HPDE6-E6E7 (cell line): ENCODE results near the gene KIAA1671.
A peak's percentile ranks its signal among the peaks of the same experiment; 100 is the strongest.
"Not testable (repeated sequence)": the region's sequence is repeated elsewhere in the genome, so short reads cannot be mapped to it uniquely, and the experiment has no call there.

Source experiments
- DNase-seq: peaks from one replicate; pipeline ENCODE4 v3.0.0; 2011; ENCODE audit warnings: missing footprints; ENCODE audit errors: extremely low spot score

The KIAA1671 gene

DNA sequence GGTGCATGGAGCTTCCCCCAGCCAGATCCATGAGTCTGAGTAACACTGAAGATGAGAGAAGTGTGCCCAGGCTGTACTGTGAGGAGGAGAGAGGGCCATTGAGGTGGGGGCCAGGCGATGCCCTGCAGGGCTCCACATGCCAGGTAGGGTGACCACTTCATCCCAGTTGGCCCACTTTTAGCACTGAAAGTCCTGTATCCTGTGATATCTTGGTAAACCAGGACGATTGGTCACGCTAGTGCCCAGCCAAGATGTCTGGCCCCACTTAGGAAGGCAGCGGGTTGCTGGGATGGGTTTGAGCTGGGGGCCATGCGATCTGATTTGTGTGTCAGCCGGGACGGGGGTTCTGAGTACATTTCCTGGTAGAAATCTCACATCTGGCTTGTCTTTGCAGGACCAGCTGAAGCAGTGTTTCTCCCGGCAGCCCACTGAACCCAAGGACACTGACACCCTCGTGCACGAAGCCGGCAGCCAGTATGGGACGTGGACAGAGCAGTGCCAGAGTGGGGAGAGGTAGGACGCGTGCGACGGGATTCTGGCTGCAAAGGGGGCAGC is 218.0 kb downstream of the KIAA1671 start:
- no peak for DNase-seq

DNA sequence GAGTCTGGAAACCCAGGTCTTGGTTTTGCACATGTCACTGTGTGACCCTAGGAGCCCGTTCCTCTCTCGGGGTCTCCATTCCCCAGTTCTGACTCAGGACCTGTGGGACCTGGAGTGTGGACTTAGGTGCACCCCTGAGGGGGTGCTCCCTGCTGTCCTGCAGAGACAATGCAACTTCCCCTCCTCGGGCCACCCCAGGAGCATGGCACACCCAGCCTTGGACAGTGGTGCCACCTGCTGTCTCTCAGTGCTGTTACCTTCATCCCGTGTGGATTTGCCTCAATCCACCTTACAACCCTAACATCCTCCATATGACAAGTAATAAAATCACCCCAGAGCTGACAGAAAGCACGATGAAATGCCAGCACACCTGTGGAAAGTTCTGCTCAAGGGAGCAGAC is 219.6 kb downstream of the KIAA1671 start:
- no peak for DNase-seq

DNA sequence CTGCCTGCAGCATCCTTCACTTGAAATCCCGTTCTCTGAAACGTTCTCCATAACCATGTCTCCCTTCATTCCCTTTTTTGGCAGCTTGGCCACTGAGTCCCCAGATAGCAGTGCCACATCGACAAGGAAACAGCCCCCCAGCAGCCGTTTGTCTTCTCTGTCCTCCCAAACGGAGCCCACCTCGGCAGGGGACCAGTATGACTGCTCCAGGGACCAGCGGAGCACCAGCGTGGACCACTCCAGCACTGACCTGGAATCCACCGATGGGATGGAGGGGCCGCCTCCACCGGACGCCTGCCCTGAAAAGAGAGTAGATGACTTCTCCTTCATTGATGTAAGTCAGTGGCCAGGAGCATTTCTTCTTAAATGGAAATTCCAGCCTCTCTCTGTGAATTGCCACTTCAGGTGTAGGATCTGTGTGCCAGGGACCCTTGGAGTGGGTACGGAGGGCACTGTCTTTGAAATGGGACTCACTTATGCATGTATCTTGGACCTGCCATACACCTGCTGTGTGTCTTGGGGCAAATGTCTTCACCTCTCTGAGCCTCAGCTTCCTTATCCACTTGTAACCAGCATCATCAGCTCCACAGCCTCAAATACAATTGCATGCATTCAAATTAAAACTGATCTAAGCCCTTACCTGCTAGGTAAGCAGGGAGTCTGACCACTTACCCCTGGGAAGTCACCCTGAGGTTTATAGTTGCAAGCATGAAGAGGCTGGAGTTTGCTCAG is 221.8 kb downstream of the KIAA1671 start:
- DNase-seq = no peak

DNA sequence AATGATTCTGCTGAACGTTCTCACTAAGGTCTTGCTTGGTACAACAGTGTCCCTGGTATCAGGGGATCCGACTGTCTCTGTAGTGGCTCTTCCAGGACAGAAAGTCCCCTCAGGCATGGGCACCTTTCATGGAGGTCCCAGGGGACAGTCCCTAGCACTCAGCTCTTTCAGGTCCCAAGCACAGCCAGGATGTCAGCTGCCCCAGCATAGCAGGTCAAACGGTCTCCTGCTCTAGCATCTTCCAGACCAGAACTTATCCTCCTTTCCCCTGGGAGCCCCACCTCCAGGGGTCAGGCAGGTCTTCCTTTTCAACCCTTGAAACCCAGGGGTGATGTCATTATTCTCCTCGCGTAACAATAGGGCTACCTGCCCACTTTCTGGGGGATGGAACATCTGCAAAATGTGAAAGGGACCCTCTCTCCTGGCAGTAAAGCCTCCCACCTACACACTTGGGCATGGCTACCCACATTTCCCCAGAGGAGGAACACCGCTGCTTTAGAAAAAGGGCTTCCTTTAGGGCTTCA is 222.4 kb downstream of the KIAA1671 start:
- no peak for DNase-seq

DNA sequence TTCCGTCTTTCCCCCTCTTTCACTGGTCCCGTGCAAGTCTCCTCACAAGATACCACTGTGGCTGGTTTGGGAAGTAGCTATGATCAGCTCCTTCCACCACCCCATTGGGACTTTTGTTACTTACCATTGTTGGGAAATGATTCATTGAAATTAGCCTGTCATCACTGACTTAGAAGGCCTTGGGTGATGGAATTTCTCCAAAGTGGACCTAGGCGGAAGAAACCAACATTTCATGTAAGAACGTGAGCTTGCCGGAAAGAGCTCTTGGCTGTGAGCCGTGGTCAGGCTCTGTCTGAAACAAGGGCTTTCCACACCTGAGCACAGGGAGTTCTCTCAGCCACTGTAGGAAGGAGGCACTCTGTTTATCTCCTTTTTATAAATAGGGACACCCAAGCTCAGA is 223.7 kb downstream of the KIAA1671 start:
- DNase-seq = peak; percentile 85

DNA sequence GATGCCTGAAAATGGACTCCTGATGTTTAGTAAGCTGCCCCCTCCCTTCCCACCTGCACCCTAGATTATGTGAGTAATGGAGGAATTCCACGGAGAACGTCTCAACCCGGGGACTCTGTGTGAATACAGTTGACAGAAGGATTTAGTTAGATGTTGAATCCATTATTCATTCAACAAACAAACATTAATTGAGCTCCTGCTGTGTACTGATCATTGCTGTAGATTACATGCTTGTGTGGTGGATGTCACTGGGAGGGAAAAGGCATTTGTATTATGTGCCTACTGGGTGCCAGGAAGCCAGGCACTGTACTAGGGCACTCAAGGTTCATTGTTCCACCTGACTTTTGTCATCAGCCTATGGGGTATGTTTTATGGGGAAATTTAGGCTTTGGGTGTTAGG is 224.3 kb downstream of the KIAA1671 start:
- DNase-seq = no peak

DNA sequence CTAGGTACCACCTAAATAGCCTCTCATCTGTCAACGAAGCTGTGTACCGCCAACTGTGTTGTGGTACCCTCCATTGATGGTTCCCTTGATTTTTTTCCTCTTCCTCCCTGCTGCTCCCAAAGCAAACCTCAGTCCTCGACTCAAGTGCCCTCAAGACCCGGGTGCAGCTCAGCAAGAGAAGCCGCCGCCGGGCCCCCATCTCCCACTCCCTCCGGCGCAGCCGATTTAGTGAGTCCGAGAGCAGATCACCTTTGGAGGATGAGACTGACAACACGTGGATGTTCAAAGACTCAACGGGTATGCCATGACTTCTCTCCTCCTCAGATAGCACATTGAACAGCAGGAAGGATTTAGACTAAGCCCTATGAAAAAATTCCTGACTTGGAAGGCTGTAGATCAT is 224.7 kb downstream of the KIAA1671 start:
- no peak for DNase-seq

DNA sequence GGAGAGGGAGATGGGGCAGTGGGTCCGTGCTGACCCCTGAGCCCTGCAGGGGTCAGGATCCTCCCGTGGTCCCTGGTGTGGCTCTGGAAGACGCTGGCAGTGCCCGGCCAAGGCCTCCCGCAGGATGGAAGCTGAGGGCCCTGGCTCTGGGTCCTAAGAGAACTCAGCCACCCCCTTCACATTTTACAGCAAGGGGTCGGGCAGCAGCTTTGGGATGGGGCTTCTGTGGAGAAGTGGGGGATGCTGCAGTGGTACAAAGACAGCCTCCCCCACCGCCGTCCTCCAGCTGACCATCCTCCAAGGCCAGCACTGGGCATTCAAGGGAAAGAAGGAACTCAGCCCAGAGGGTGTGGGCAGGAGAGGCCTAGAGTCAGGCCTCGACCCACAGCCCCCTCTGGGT is 225.4 kb downstream of the KIAA1671 start:
- DNase-seq = no peak

DNA sequence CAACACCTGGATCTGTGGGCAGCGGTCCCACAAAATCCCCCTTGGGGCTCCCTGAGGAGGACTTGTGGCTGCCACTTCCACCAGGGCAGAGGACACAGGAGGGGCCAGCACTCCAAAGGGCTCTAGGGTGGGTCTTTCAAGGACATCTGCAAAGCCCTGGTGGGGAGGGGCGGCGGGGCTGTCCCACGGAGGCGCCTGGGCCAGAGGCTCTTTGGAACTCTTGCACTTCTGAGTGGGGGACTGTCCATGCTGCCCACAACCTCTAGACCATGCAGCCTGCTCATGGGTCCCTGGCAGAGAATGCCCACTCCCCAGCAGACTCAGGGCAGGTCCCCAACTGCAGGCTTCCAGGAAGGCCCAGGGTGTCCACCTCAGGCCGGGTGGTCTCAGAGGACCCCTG is 225.8 kb downstream of the KIAA1671 start:
- DNase-seq = not testable (repeated sequence)

DNA sequence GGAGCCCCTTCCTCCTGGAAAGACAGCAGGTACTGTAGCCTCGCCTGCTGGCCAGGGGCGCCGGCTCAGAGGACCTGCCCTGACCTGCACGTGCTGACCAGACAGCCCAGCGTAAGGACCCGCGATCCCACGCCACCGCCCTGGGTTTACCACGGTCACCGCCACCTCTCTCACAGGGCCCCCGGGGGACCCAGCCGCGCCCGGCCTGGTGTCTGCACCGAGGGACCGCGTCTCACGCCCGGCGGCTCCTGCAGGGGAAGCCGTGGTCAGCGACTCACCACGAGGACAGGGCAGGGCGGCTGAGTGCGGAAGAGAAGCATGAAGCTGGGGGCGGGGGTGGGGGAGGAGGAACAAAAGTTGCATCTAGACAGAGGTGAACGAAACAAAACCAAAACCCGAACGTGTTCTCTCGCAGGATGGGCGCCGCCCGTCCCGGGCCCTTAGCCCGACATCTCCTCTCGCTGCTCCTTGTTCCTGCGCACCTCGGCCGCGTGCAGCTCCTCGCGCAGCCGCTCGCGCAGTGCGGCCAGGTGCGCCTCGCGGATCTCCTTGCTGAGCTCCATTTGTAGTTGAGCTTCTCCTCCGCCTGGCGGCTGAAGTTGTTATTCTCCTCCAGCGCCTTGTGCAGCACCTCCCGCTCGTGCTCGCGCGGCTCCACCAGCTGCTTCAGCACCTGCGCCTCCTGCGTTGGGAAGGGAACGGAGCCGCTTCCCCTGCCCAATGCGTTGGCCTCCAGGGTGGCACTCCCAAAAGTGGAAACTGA is 226.5 kb downstream of the KIAA1671 start:
- not testable (repeated sequence) for DNase-seq

DNA sequence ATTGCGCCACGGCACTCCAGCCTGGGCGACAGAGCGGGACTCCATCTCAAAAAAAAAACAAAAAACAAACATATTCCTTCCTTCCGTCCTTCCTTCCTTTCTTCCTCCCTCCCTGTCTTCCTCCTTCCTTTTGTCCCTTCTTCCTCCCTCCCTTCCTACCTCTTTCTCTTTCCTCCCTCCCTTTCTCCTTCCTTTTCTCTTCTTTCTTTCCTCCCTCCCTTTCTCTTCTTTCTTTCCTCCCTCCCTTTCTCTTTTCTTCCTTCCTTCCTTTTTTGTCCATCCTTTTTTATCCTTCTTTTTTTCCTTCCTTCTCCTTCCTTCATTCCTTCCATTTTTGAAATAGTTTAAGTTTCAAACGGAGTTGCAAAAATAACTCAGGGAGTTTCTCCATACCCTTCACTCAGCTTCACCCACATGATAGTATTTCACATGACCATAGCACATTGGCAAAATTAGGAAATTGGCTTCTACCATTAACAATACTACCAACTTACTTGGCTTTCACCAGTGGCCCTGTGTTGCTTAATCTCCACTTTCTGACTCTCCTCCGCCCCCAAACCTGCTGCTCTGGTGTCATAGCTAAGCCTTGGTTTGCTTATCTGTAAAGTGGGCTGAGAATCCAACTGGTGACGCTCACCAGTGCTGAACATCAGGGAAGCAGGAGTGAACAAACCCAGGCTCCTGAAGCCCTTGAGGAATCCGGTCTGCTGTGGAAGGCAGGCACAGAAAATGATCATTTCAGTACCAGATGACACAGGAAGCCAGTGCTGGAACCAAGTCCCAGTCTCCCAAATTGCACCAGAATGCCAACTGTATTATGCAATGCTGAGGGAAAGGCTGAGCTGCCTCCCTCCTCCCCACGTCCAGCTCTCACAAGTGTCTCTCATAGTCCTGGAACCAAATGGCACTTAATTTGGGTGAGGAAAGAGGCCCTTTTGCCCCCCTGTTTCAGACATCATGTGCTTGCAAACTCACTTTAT is 229.9 kb downstream of the KIAA1671 start:
- DNase-seq = no peak

DNA sequence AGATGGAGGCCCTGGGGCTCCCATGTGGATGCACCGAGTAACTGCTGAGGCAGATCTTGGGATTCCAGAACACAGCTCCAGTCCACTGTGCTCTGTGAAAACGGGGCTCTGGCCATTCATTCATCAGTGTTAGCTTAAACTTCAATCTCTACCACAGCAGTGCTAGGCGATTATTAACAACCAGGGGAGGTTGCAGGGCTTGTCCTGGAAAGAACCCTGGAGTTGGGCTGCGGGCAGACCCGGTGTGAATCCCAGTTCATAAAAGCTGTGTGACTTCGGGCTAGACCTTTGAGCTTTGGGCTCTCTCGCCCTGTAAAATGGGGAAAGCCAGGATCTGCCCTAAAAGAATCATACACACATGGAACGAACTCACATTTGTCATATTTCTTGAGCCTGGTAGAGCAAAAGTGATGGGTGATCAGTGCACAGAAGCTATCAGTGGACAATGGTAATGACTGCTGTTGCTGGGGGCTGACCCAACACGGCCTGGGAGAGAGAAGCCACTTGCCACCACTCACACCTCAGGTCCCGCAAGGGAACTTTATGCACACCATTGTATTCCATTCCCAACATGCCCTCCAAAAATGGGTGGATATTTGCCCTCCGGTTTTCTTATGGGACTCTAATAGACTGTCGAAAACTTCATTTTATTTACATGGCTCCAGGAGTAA is 231.6 kb downstream of the KIAA1671 start:
- DNase-seq = no peak

DNA sequence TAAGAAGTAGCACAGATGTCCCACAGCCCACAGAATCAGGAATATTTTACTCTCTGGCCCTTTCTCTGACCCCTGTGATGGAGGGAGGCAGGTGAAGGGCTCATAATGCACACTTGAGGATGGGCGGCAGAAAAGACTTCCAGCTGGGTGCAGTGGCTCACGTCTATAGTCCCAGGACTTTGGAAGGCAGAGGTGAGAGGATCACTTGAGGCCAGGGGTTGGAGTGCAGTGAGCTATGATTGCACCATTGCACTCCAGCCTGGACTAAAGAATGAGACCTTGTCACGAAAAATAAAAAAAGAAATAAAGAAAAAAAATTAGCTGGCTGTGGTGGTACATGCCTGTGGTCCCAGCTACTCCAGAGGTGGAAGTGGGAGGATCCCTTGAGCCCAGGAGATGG is 233.6 kb downstream of the KIAA1671 start:
- DNase-seq = no peak

DNA sequence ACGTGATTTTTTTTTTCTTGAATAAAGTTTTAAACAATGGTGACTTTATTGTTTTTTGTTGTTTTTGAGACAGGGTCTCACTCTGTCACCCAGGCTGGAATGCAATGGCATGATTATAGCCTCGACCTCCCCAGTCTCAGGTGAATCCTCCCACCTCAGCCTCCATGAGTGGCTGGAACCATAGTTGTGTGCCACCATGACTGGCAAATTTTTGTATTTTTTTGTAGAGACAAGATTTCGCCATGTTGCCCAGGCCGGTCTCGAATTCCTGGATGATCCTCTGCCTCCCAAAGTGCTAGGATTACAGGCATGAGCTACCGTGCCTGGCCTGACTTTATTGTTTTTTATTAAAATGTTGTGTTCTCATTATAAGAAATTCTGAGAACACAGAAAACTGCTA is 235.0 kb downstream of the KIAA1671 start:
- no peak for DNase-seq

DNA sequence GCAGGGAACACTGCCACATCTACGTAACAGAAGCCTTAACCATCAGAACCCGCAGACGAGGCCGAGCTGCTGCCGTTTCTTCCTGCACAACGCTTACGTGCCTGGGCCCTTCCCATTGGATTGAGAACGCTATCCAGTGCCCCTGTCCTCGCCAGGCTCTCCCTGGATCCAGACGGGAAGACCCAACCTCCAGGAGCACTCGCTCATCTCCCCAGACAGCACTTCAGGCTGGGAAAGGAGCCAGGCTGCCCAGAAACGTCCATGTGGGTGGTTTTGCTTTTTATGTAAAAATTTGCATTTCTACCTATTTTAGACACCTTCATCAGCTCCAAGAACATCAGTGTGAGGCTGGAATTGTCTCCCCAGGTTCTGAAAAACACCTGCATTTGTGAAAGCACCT is 239.9 kb downstream of the KIAA1671 start:
- no peak for DNase-seq

DNA sequence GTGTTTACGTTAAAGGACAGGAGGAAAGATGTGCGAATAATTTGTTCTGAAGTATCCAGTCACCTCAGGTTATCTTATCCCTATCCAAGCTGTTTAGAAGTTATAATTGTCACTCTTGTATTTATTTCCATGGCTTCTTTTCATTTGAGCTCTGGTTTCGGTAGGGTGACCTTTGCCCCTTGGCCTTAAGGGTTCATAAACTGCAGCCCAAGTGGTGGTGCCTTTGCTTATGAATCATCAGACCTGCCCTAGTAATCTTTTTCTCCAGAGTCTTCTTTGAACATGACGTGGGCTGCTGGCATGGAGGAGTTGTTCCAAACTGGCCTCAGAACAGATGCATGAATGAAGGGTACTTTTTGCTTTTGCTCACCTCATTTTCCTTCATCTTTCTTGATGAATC is 240.6 kb downstream of the KIAA1671 start:
- no peak for DNase-seq

DNA sequence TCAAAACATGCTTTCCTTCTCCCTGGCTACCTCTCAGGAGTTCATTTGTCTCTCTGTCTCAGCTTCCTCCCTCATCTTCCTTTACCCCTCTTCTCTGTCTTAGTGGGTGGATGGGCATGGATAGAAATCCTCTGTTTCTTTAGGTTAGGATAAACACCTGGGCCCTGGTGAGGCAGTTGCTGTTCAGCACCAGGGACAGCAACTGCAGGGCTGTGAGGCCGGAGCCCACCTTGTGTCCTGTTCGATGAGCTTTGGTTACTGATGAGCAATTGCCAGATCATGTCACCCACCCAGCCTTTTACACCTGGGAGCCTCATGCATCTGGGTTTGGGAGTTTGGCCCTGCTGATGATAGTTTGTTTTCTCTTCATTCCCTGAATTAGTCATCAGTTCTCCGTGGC is 241.0 kb downstream of the KIAA1671 start:
- DNase-seq = no peak

DNA sequence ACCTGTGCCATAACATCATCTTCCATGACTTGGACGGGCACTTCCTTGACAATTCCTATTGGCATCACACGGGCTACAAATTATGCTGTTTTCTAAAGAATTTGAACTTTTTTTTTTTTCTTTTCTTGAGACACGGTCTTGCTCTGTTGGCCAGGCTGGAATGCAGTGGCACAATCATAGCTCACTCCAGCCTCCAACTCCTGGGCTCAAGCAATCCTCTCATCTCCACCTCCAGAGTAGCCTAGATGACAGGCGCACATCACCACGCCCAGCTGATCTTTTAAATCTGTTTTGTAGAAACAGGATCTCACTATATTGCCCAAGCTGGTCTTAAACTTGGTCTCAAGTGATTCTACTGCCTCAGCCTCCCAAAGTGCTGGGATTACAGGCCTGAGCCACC is 243.8 kb downstream of the KIAA1671 start:
- no peak for DNase-seq

DNA sequence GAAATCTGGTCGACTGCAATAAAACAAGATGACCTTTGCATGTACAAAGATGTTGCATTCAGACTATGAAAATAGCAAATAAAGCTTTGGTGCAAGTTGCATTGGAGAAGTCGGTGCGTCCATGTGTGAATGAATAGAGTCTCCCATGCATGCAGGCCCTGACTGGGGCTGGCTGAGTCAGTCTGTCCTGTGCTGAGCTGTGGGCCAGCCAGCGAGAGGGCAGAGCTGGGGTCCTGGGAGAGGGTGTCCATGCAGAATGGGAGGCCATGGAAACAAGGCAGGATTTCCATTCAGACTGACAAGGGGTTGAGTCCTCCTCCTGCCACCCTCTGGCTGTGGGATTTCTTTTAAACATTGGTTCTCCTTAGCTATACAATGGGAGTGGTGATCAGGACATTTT is 244.8 kb downstream of the KIAA1671 start:
- no peak for DNase-seq

DNA sequence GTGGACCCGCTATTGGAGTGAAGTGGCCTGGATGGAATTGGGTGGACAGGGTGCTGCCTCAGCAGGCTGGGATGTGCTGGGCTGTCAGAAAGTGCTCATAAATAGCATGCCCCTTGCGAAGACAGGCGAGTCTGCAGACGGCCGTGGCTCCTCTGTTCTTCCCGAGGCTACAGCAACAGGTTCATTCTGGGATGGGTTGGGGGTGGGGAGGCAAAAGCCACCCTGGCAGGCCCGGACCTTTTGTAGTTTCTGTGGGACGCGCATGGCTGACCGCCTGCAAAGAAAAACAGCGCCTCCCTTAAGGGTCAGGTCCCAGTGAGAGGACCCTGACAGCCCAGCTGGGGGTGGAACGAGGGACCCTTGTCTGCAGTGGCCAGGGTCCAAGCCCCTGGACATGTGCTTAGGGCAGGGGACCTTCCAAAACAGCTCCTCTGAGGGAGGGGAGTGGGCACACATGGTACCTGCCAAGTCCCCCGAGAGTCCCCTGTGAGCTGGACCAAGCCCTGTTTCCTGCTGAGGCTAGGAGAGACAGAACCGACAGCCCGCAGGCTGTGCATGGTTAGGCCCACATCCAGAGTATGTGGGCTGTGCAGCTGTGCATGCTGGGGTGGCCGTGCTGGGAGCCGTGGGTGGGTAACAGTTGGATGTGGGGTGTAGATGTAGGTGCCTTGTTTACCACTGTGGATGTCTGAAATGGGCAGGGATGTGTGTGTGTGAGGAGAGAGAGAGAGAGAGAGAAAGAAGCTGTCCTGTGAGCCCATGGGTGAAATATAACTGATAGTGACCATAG is 247.4 kb downstream of the KIAA1671 start, which contains the start of gene CRYBB3:
CRYBB3 (plus strand) TSS at position 128 of the 790 bp plus-strand sequence. CDS start 1,539 bp downstream, outside the sequence.
- no peak for DNase-seq
